ENCODE results near the gene PKDREJ.

DNA sequence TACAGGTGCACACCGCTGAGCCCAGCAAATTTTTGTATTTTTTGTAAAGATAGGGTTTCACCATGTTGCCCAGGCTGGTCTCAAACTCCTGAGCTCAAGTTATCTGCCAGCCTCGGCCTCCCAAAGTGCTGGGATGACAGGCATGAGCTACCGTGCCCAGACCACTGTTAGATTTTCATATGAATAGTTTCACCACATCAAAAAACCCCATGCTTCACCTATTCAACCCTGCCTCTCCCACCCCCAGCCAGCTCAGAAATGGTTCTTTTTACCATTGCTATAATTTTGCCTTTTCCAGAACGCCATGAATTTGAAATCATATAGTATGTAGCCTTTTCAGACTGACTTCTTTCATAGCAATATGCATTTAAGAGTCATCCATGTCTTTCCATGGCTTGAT is 50.9 kb downstream of the PKDREJ start:
- no peak for TF ChIP-seq HDGF (IDR thresholded peaks at IDR 0.05; ENCODE audit: borderline replicate concordance)
- no peak for TF ChIP-seq SUZ12 (IDR thresholded peaks at IDR 0.05)

Data from HEK293T (cell line).